GM12878 (cell line): ENCODE results near the gene ADK. TPM values are rescaled to one million over a fixed set of nuclear protein-coding genes. Genes with fewer than 3 reads are reported as not detected.
"Not testable (repeated sequence)": the region's sequence is repeated elsewhere in the genome, so short reads cannot be mapped to it uniquely, and the experiment has no call there.

Source experiments
- ATAC-seq: fragments of 200-7000 bp; cut with Tn5 transposase; 3 replicates; pipeline ENCODE4 v1.9.1; 2020; ENCODE audit warnings: mild to moderate bottlenecking, moderate library complexity
- BruUV-seq: library from RNA; stranded (reverse); fragments of 400-500 nt; replicated peaks from 2 replicates; lab custom pipeline; 2021; lab: Mats Ljungman, UMichigan
- CTCF ChIA-PET: fragments of 300-600 bp; sonication (Branson Sonifier 250); formaldehyde crosslinking; extraction: SDS; loops from one replicate; lab custom pipeline; 2021; ENCODE audit warnings: inconsistent platforms; lab: Yijun Ruan, JAX
- POLR2A ChIA-PET: fragments of 350-600 bp; formaldehyde crosslinking; extraction: SDS; loops from one replicate; lab custom pipeline; 2021; ENCODE audit warnings: inconsistent platforms; lab: Charles Lee
- RAD21 ChIA-PET: fragments of 300-600 bp; sonication (Branson Sonifier 250); formaldehyde crosslinking; loops from one replicate; lab custom pipeline; 2023; ENCODE audit warnings: antibody characterized with exemption; ENCODE audit not compliant: unreplicated experiment; lab: Charles Lee
- SMC1A ChIA-PET: fragments of 300-600 bp; sonication (Branson Sonifier 250); formaldehyde crosslinking; loops from one replicate; lab custom pipeline; 2023; ENCODE audit not compliant: unreplicated experiment, uncharacterized antibody; lab: Charles Lee
- DNase-seq: peaks from one replicate; pipeline ENCODE4 v3.0.0-alpha.2; 2011; ENCODE audit warnings: low read depth, low spot score
- FAIRE-seq: peaks from 3 replicates; lab custom pipeline; 2011; peaks lifted over from hg19 to GRCh38; lab: Jason Lieb, UNC
- H2AFZ ChIP-seq: 2 replicates; pipeline ENCODE4 v1.6.0; 2011; ENCODE audit warnings: low read depth, low read length, control low read depth; ENCODE audit not compliant: control insufficient read depth
- H3K27ac ChIP-seq: 2 replicates; pipeline ENCODE4 v1.5.1; 2011; ENCODE audit warnings: control low read depth; ENCODE audit not compliant: control insufficient read depth, insufficient read depth
- H3K27me3 ChIP-seq, 2 experiments: replicated peaks in 1 of 2; 2 replicates each; pipeline versions ENCODE4 v1.6.0 to v1.6.1; 2011; ENCODE audit warnings: low read length in 1 of 2; ENCODE audit not compliant: control insufficient read depth in 2 of 2, insufficient read depth in 2 of 2
- H3K36me3 ChIP-seq, 2 experiments: 2 replicates each; pipeline ENCODE4 v1.5.1; 2011; ENCODE audit warnings: low read length in 1 of 2; ENCODE audit not compliant: control insufficient read depth in 2 of 2, insufficient read depth in 2 of 2
- H3K4me1 ChIP-seq: 2 replicates; pipeline ENCODE4 v1.6.1; 2011; ENCODE audit warnings: mild to moderate bottlenecking, low read length, moderate library complexity, mixed read lengths; ENCODE audit not compliant: control insufficient read depth, insufficient read depth
- H3K4me2 ChIP-seq: 2 replicates; pipeline ENCODE4 v1.6.0; 2011; ENCODE audit warnings: control low read depth; ENCODE audit not compliant: control insufficient read depth, insufficient read depth
- H3K4me3 ChIP-seq: fragments of 200-600 bp; sonication (generic); 2 replicates; pipeline ENCODE4 v1.5.1; 2016
- H3K79me2 ChIP-seq: 2 replicates; pipeline ENCODE4 v1.6.0; 2011; ENCODE audit warnings: low read length; ENCODE audit not compliant: control insufficient read depth, insufficient read depth
- H3K9ac ChIP-seq: 2 replicates; pipeline ENCODE4 v1.8.0; 2011; ENCODE audit warnings: low read length, control low read depth, mixed read lengths; ENCODE audit not compliant: control insufficient read depth, insufficient read depth
- H3K9me3 ChIP-seq: replicated peaks from 3 replicates; pipeline ENCODE4 v1.5.1; 2011; ENCODE audit warnings: mild to moderate bottlenecking, low read length; ENCODE audit not compliant: control insufficient read depth, insufficient read depth
- H4K20me1 ChIP-seq: 2 replicates; pipeline ENCODE4 v1.6.0; 2011; ENCODE audit not compliant: control insufficient read depth, insufficient read depth
- IKZF1 ChIP-seq: fragments of 450-650 bp; conservative IDR thresholded peaks from 2 replicates; pipeline ENCODE4 v1.6.1; 2017; ENCODE audit warnings: antibody characterized with exemption, mild to moderate bottlenecking
- NR2C2 ChIP-seq: IDR thresholded peaks from 2 replicates; pipeline ENCODE4 v1.6.1; 2011; ENCODE audit warnings: borderline replicate concordance, low read depth; ENCODE audit not compliant: control insufficient read depth, insufficient read length
- NRF1 ChIP-seq: conservative IDR thresholded peaks from 2 replicates; pipeline ENCODE4 v1.6.1; 2011; ENCODE audit warnings: mild to moderate bottlenecking, low read depth, low read length, improper control_type of control experiment
- POLR2A ChIP-seq: IDR thresholded peaks from 2 replicates; pipeline ENCODE4 v1.6.1; 2011; ENCODE audit warnings: low read depth, mild to moderate bottlenecking, low read length
- RELA ChIP-seq: fragments of 450-650 bp; IDR thresholded peaks from 2 replicates; pipeline ENCODE4 v1.8.0; 2014; ENCODE audit warnings: borderline replicate concordance; ENCODE audit not compliant: partially characterized antibody
- SMAD1 ChIP-seq: fragments of 450-650 bp; IDR thresholded peaks from 2 replicates; pipeline ENCODE4 v1.6.1; 2018; ENCODE audit warnings: mild to moderate bottlenecking, low read depth; ENCODE audit not compliant: partially characterized antibody
- SP1 ChIP-seq: IDR thresholded peaks from one replicate; pipeline ENCODE4 v1.6.1; 2011; ENCODE audit warnings: low read depth, low read length
- WGBS: methylation state at CpG from one replicate; pipeline ENCODE4 v1.1.6; 2016; ENCODE audit warnings: low lambda C conversion rate; ENCODE audit not compliant: insufficient replicate concordance, insufficient coverage; ENCODE audit errors: missing lambda C conversion rate; 5-methylcytosine and 5-hydroxymethylcytosine counted together
- in situ Hi-C: fragments of 300-500 bp; cut with MboI; formaldehyde crosslinking; loops from 9 replicates; pipeline ENCODE4 v1.14.3; 2018; ENCODE audit warnings: mixed read lengths
- intact Hi-C: fragments of 100-400 bp; cut with micrococcal nuclease; formaldehyde crosslinking; loops from one replicate; pipeline ENCODE4 v1.14.2; 2022; ENCODE audit not compliant: unreplicated experiment
- polyA plus RNA-seq, 11 experiments: library from polyadenylated mRNA; depleted of rRNA in 4 of 11; unstranded in 6 of 11; stranded (reverse) in 5 of 11; fragments of >200 nt; fragmentation: Nextera tagmentation in 4 of 11; fragmentation: Illumina TruSeq in 1 of 11; extraction: Ambion mirVana in 4 of 11; extraction: Trizol in 1 of 11; gene quantifications; 1 replicate in 1 of 11; 2 replicates in 10 of 11; pipeline versions ENCODE4 v1.2.1 to v1.2.3, GENCODE V29; 2011 to 2016; ENCODE audit warnings: inconsistent platforms in 2 of 11, missing spikeins in 2 of 11, low read depth in 1 of 11
- total RNA-seq, 4 experiments: library from RNA; depleted of rRNA in 3 of 4; stranded (reverse); fragments of >200 nt in 3 of 4; fragmentation: Illumina TruSeq in 1 of 4; extraction: Trizol in 1 of 4; gene quantifications; 2 replicates each; pipeline versions ENCODE4 v1.2.1 to v1.2.3, GENCODE V29; 2013 to 2021
- TF ChIP-seq, protein P1 (sequence below): fragments of 450-650 bp; conservative IDR thresholded peaks from 2 replicates; pipeline ENCODE4 v1.6.1; 2017; ENCODE audit warnings: mild to moderate bottlenecking, moderate library complexity
- TF ChIP-seq, protein P2 (sequence below): fragments of 450-650 bp; formaldehyde crosslinking; IDR thresholded peaks from 2 replicates; pipeline ENCODE4 v1.4.0; 2022; ENCODE audit warnings: mild to moderate bottlenecking, moderate library complexity
- TF ChIP-seq, protein P3 (sequence below): fragments of 450-650 bp; IDR thresholded peaks from 2 replicates; pipeline ENCODE4 v1.6.1; 2016; ENCODE audit warnings: mild to moderate bottlenecking

ADK gene
- total and polyA plus RNA-seq, 10 of the 15 experiments (the other 5 are each of a cell fraction or from before 2014, with no cell fraction given): 42.0 to 151 (median 81.6) TPM

DNA sequence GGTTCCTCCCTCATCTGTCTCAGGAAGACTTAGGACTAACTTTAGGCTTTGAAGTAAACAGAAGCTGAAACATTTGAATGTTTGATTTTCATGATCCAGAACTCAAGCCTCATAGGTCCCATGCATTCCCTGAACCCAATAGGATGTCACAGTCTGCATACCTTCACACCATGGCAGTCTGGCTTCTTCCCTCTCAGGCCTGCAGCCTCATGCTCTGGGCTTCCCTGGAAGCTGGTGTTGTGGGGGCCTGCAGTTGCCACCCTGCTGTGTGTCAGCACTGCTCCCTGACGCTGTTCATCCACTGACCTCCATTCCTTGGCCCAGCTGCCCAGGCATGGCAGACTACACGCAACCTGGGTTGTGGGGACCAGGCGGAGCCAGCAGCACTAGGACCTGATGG, 407.9 kb downstream of the ADK start:
- Histone ChIP-seq H3K9me3 (peaks cover 2% of the 10 kb centered on the region; the same call in 2 of the 3 replicates), H3K79me2 (no peaks in the 10 kb centered on the region), H3K36me3 (no peaks in the 10 kb centered on the region), H3K9ac (no peak overlapping the region), H3K4me1 (no peaks in the 10 kb centered on the region), H2AFZ (no peak overlapping the region), H3K27me3 (no peaks in the 10 kb centered on the region), H3K4me2 (no peak overlapping the region), H3K27ac (no peak overlapping the region), H3K4me3 (no peak overlapping the region), H4K20me1 (no peaks in the 10 kb centered on the region)
- intact Hi-C loops (no loop called here), in situ Hi-C loops (no loop called here)
- CTCF ChIA-PET: no interaction called here
- SMC1A ChIA-PET: interaction anchor here (0.6 to 1.5 kb wide), 6 partner anchors 28 to 139 kb away, joined by 3 to 4 read pairs (median 3); no protein-coding TSS in a partner anchor
- DNase-seq (no peak), FAIRE-seq (no peak), ATAC-seq (no peak)
- TF ChIP-seq POLR2A (no peak), NR2C2 (no peak), SP1 (no peak), RELA (no peak), NRF1 (no peak), IKZF1 (no peak), SMAD1 (no peak)
- TF ChIP-seq, protein P1, sequence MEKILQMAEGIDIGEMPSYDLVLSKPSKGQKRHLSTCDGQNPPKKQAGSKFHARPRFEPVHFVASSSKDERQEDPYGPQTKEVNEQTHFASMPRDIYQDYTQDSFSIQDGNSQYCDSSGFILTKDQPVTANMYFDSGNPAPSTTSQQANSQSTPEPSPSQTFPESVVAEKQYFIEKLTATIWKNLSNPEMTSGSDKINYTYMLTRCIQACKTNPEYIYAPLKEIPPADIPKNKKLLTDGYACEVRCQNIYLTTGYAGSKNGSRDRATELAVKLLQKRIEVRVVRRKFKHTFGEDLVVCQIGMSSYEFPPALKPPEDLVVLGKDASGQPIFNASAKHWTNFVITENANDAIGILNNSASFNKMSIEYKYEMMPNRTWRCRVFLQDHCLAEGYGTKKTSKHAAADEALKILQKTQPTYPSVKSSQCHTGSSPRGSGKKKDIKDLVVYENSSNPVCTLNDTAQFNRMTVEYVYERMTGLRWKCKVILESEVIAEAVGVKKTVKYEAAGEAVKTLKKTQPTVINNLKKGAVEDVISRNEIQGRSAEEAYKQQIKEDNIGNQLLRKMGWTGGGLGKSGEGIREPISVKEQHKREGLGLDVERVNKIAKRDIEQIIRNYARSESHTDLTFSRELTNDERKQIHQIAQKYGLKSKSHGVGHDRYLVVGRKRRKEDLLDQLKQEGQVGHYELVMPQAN: no peak
- TF ChIP-seq, protein P2, sequence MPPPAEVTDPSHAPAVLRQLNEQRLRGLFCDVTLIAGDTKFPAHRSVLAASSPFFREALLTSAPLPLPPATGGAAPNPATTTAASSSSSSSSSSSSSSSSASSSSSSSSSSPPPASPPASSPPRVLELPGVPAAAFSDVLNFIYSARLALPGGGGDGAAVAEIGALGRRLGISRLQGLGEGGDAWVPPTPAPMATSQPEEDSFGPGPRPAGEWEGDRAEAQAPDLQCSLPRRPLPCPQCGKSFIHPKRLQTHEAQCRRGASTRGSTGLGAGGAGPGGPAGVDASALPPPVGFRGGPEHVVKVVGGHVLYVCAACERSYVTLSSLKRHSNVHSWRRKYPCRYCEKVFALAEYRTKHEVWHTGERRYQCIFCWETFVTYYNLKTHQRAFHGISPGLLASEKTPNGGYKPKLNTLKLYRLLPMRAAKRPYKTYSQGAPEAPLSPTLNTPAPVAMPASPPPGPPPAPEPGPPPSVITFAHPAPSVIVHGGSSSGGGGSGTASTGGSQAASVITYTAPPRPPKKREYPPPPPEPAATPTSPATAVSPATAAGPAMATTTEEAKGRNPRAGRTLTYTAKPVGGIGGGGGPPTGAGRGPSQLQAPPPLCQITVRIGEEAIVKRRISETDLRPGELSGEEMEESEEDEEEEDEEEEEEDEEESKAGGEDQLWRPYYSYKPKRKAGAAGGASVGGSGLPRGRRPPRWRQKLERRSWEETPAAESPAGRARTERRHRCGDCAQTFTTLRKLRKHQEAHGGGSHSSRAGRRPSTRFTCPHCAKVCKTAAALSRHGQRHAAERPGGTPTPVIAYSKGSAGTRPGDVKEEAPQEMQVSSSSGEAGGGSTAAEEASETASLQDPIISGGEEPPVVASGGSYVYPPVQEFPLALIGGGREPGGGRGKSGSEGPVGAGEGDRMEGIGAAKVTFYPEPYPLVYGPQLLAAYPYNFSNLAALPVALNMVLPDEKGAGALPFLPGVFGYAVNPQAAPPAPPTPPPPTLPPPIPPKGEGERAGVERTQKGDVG (CRISPR knock-in tag): no peak
- TF ChIP-seq, protein P3, sequence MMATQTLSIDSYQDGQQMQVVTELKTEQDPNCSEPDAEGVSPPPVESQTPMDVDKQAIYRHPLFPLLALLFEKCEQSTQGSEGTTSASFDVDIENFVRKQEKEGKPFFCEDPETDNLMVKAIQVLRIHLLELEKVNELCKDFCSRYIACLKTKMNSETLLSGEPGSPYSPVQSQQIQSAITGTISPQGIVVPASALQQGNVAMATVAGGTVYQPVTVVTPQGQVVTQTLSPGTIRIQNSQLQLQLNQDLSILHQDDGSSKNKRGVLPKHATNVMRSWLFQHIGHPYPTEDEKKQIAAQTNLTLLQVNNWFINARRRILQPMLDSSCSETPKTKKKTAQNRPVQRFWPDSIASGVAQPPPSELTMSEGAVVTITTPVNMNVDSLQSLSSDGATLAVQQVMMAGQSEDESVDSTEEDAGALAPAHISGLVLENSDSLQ: no peak
- no TSS peak for BruUV-seq
- POLR2A ChIA-PET: interaction anchor here (1.6 kb wide), 1 partner anchor 31 kb away, joined by 6 read pairs; no protein-coding TSS in a partner anchor
- RAD21 ChIA-PET: interaction anchor here (1.1 kb wide), 1 partner anchor 180 kb away, joined by 3 read pairs; no protein-coding TSS in a partner anchor
- 98% methylated on average over 3 of the region's 3 CpGs for WGBS

DNA sequence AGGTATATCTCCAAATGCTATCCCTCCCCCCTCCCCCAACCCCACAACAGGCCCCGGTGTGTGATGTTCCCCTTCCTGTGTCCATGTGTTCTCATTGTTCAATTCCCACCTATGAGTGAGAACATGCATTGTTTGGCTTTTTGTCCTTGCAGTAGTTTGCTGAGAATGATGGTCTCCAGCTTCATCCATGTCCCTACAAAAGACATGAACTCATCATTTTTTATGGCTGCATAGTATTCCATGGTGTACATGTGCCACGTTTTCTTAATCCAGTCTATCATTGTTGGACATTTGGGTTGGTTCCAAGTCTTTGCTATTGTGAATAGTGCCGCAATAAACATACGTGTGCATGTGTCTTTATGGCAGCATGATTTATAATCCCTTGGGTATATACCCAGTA, 417.9 kb downstream of the ADK start:
- H3K27ac ChIP-seq, H4K20me1 ChIP-seq, RAD21 ChIA-PET, H3K4me1 ChIP-seq, H3K4me3 ChIP-seq, intact Hi-C loops, H3K36me3 ChIP-seq, H2AFZ ChIP-seq, FAIRE-seq, H3K79me2 ChIP-seq, DNase-seq, CTCF ChIA-PET, in situ Hi-C loops, H3K27me3 ChIP-seq, ATAC-seq, SMC1A ChIA-PET, H3K9me3 ChIP-seq, BruUV-seq, H3K9ac ChIP-seq, POLR2A ChIA-PET, H3K4me2 ChIP-seq: not testable (repeated sequence)
- 87% methylated on average over 4 of the region's 4 CpGs for WGBS
